PC-3 (cell line): Measurements from ENCODE around the gene PLA2G4B. TPM values are rescaled to one million over a fixed set of nuclear protein-coding genes. Genes with fewer than 3 reads are reported as not detected.

ENCODE experiments used
- ATAC-seq: fragments of 200-7000 bp; cut with Tn5 transposase; 2 replicates; pipeline ENCODE4 v1.9.1; 2020; ENCODE audit warnings: mild to moderate bottlenecking, moderate library complexity
- BruUV-seq: library from RNA; stranded (reverse); fragments of 400-500 nt; replicated peaks from 2 replicates; lab custom pipeline; 2021; lab: Mats Ljungman, UMichigan
- CTCF ChIA-PET: fragments of 300-600 bp; sonication (Branson Sonifier 250); formaldehyde crosslinking; loops from one replicate; lab custom pipeline; 2022; ENCODE audit warnings: antibody characterized with exemption; lab: Charles Lee
- POLR2A ChIA-PET: fragments of 300-600 bp; sonication (Branson Sonifier 250); formaldehyde crosslinking; loops from one replicate; lab custom pipeline; 2022; ENCODE audit warnings: antibody characterized with exemption; ENCODE audit not compliant: unreplicated experiment; lab: Charles Lee
- DNase-seq: peaks from one replicate; pipeline ENCODE4 v3.0.0-alpha.2; 2015
- H2AFZ ChIP-seq: fragments of 300-600 bp; sonication (generic); 2 replicates; pipeline ENCODE4 v1.6.0; 2016; ENCODE audit warnings: antibody characterized with exemption, low read length
- H3F3A ChIP-seq: fragments of 300-600 bp; sonication (generic); one replicate; pipeline ENCODE4 v1.6.0; 2017; ENCODE audit warnings: antibody characterized with exemption, low read length, control low read depth, mild to moderate bottlenecking; ENCODE audit not compliant: unreplicated experiment
- H3K27ac ChIP-seq: fragments of 300-600 bp; sonication (generic); 2 replicates; pipeline ENCODE4 v1.5.1; 2016; ENCODE audit warnings: mild to moderate bottlenecking, low read length
- H3K27me3 ChIP-seq: fragments of 300-600 bp; sonication (generic); 2 replicates; pipeline ENCODE4 v1.6.1; 2016; ENCODE audit warnings: low read length, mixed read lengths
- H3K36me3 ChIP-seq: fragments of 300-600 bp; sonication (generic); 2 replicates; pipeline ENCODE4 v1.6.1; 2016; ENCODE audit warnings: low read depth, mixed run types, low read length, mixed read lengths
- H3K4me1 ChIP-seq: fragments of 300-600 bp; sonication (generic); 2 replicates; pipeline ENCODE4 v1.5.1; 2016; ENCODE audit warnings: low read length; ENCODE audit not compliant: insufficient read depth
- H3K4me2 ChIP-seq: fragments of 300-600 bp; sonication (generic); 2 replicates; pipeline ENCODE4 v1.6.0; 2016; ENCODE audit warnings: low read length
- H3K4me3 ChIP-seq: fragments of 300-600 bp; sonication (generic); 2 replicates; pipeline ENCODE4 v1.5.1; 2016; ENCODE audit warnings: mild to moderate bottlenecking, low read length, mixed read lengths
- H3K79me2 ChIP-seq: fragments of 300-600 bp; sonication (generic); 2 replicates; pipeline ENCODE4 v1.6.1; 2017; ENCODE audit warnings: low read length, mixed read lengths
- H3K9ac ChIP-seq: fragments of 300-600 bp; sonication (generic); 2 replicates; pipeline ENCODE4 v1.6.0; 2016; ENCODE audit warnings: mild to moderate bottlenecking, low read length
- H3K9me2 ChIP-seq: fragments of 300-600 bp; sonication (generic); replicated peaks from 2 replicates; pipeline ENCODE4 v1.6.1; 2016; ENCODE audit warnings: mixed run types, low read length, mixed read lengths
- H3K9me3 ChIP-seq: fragments of 300-600 bp; sonication (generic); 2 replicates; pipeline ENCODE4 v1.6.1; 2016; ENCODE audit warnings: low read length, mixed read lengths
- H4K20me1 ChIP-seq: fragments of 300-600 bp; sonication (generic); 2 replicates; pipeline ENCODE4 v1.6.1; 2016; ENCODE audit warnings: low read length, mixed read lengths
- CTCF ChIP-seq: fragments of 300-600 bp; sonication (generic); conservative IDR thresholded peaks from 2 replicates; pipeline ENCODE4 v1.5.1; 2017; ENCODE audit warnings: antibody characterized with exemption, low read depth, mild to moderate bottlenecking, low read length
- EZH2 ChIP-seq: fragments of 300-600 bp; sonication (generic); IDR thresholded peaks from one replicate; pipeline ENCODE4 v1.6.1; 2017; ENCODE audit warnings: antibody characterized with exemption, mild to moderate bottlenecking, low read length; ENCODE audit not compliant: unreplicated experiment
- EZH2phosphoT487 ChIP-seq: fragments of 300-600 bp; sonication (generic); IDR thresholded peaks from 2 replicates; pipeline ENCODE4 v1.6.1; 2018; ENCODE audit warnings: mild to moderate bottlenecking, antibody characterized with exemption, low read length, borderline replicate concordance
- intact Hi-C: fragments of 100-400 bp; cut with micrococcal nuclease; formaldehyde crosslinking; loops from 2 replicates; pipeline ENCODE4 v1.9.0; 2023
- total RNA-seq: library from RNA; depleted of rRNA; stranded (reverse); fragments of >200 nt; gene quantifications from 2 replicates; pipeline ENCODE4 v1.2.3, GENCODE V29; 2014

The PLA2G4B gene
- total RNA-seq, 1 experiment from 2014 or later: 12.2 TPM

GRCh38 chr15:41893422-41894250, 55.0 kb downstream of the PLA2G4B start, which contains the start of gene SPTBN5:
Gene SPTBN5 (minus strand): TSS chr15:41894053. CDS start chr15:41893497, 556 bp downstream.
- H3K4me2 ChIP-seq: peak within 1 kb of the TSS; percentile 76
- POLR2A ChIA-PET: no interaction called here
- peak within 1 kb of the TSS; percentile 34; the same call in 1 of the 2 replicates for H2AFZ ChIP-seq
- H3K9me3 ChIP-seq: no peaks in the 10 kb centered on the region
- no peaks in the 10 kb centered on the region for H3F3A ChIP-seq
- peak within 1 kb of the TSS; percentile 66 for H3K9ac ChIP-seq
- H3K4me3 ChIP-seq: peak within 1 kb of the TSS; percentile 53
- no peak for ATAC-seq
- CTCF ChIA-PET: no interaction called here
- no peak for DNase-seq
- H3K27me3 ChIP-seq: no peaks in the 10 kb centered on the region
- H3K9me2 ChIP-seq: no peaks in the 10 kb centered on the region
- TF ChIP-seq CTCF (no peak), EZH2 (no peak), EZH2phosphoT487 (no peak)
- no peaks in the 10 kb centered on the region for H3K79me2 ChIP-seq
- intact Hi-C loops: loop anchor here (2.0 kb wide), 1 partner anchor 65 kb away; the partner anchor contains the start of gene JMJD7
- no peaks in the 10 kb centered on the region; the same call in 1 of the 2 replicates for H3K36me3 ChIP-seq
- BruUV-seq: no TSS peak
- H3K27ac ChIP-seq: peak within 1 kb of the TSS; percentile 86
- no peaks in the 10 kb centered on the region for H4K20me1 ChIP-seq
- H3K4me1 ChIP-seq: peaks cover 20% of the 10 kb centered on the region

GRCh38 chr15:41894251-41894790, 55.7 kb downstream of the PLA2G4B start:
- H3K27ac ChIP-seq: peak overlapping the region; percentile 86
- intact Hi-C loops: loop anchor here (2.0 kb wide), 1 partner anchor 66 kb away; the partner anchor contains the start of gene JMJD7
- no peaks in the 10 kb centered on the region for H3K9me3 ChIP-seq
- ChIA-PET POLR2A (no interaction called here), CTCF (interaction anchor here (1.5 kb wide), 1 partner anchor 78 kb away, joined by 5 read pairs; the partner anchor contains the start of gene EHD4)
- ATAC-seq: no peak; the same call in 1 of the 2 replicates
- no peaks in the 10 kb centered on the region for H3F3A ChIP-seq
- peak overlapping the region; percentile 34; the same call in 1 of the 2 replicates for H2AFZ ChIP-seq
- no peak for TF ChIP-seq EZH2phosphoT487
- no peak for TF ChIP-seq CTCF
- TF ChIP-seq EZH2: no peak
- H3K27me3 ChIP-seq: no peaks in the 10 kb centered on the region
- DNase-seq: no peak
- BruUV-seq: no TSS peak
- H3K4me2 ChIP-seq: peak overlapping the region; percentile 76
- peaks cover 4% of the 10 kb centered on the region for H3K36me3 ChIP-seq
- H3K4me3 ChIP-seq: peak overlapping the region; percentile 53; the same call in 1 of the 2 replicates
- peak overlapping the region; percentile 66 for H3K9ac ChIP-seq
- no peaks in the 10 kb centered on the region for H3K79me2 ChIP-seq
- H3K4me1 ChIP-seq: peaks cover 20% of the 10 kb centered on the region
- H3K9me2 ChIP-seq: no peaks in the 10 kb centered on the region
- no peaks in the 10 kb centered on the region for H4K20me1 ChIP-seq
